SK-N-SH treated with all-trans-retinoic acid at 6 μM for 48 hours (cell line): ENCODE results near the gene CDKN2AIP.

ENCODE experiments used
- ATAC-seq: fragments of 200-7000 bp; cut with Tn5 transposase; 3 replicates; pipeline ENCODE4 v1.9.1; 2020; ENCODE audit warnings: mild to moderate bottlenecking, moderate library complexity
- BACH2 ChIP-seq: fragments of 250-450 bp; sonication (Bioruptor Pico); IDR thresholded peaks from 2 replicates; pipeline ENCODE4 v1.9.0; 2021; ENCODE audit warnings: mild to moderate bottlenecking, borderline replicate concordance
- CSDC2 ChIP-seq: fragments of 250-450 bp; sonication (Bioruptor Pico); IDR thresholded peaks from 2 replicates; pipeline ENCODE4 v1.5.0; 2020; ENCODE audit warnings: mild to moderate bottlenecking, moderate library complexity
- CSRNP3 ChIP-seq: fragments of 250-450 bp; sonication (Bioruptor Pico); IDR thresholded peaks from 2 replicates; pipeline ENCODE4 v1.5.1; 2021; ENCODE audit warnings: mild to moderate bottlenecking, moderate library complexity
- ESRRG ChIP-seq: fragments of 250-450 bp; sonication (Bioruptor Pico); IDR thresholded peaks from 2 replicates; pipeline ENCODE4 v1.6.1; 2021; ENCODE audit warnings: mild to moderate bottlenecking
- GLIS3 ChIP-seq: fragments of 250-450 bp; sonication (Bioruptor Pico); IDR thresholded peaks from 2 replicates; pipeline ENCODE4 v1.5.0; 2020; ENCODE audit warnings: mild to moderate bottlenecking, moderate library complexity
- ISL1 ChIP-seq: fragments of 250-450 bp; sonication (Bioruptor Pico); IDR thresholded peaks from 2 replicates; pipeline ENCODE4 v2.1.2; 2022; ENCODE audit warnings: mild to moderate bottlenecking, moderate library complexity
- POU6F1 ChIP-seq: fragments of 250-450 bp; sonication (Bioruptor Pico); IDR thresholded peaks from 2 replicates; pipeline ENCODE4 v1.8.0; 2021; ENCODE audit warnings: low read depth, mild to moderate bottlenecking, moderate library complexity, borderline replicate concordance
- PPARA ChIP-seq: fragments of 250-450 bp; sonication (Bioruptor Pico); IDR thresholded peaks from 2 replicates; pipeline ENCODE4 v1.5.0; 2020; ENCODE audit warnings: mild to moderate bottlenecking, borderline replicate concordance
- RARB ChIP-seq: fragments of 250-450 bp; sonication (Bioruptor Pico); IDR thresholded peaks from 2 replicates; pipeline ENCODE4 v1.8.0; 2021; ENCODE audit warnings: mild to moderate bottlenecking, moderate library complexity
- SNAI2 ChIP-seq: fragments of 250-450 bp; sonication (Bioruptor Pico); IDR thresholded peaks from 2 replicates; pipeline ENCODE4 v1.5.0; 2020; ENCODE audit warnings: mild to moderate bottlenecking, moderate library complexity
- TCF4 ChIP-seq: fragments of 250-450 bp; sonication (Bioruptor Pico); IDR thresholded peaks from 2 replicates; pipeline ENCODE4 v1.8.0; 2021; ENCODE audit warnings: mild to moderate bottlenecking, moderate library complexity, borderline replicate concordance
- TOX ChIP-seq: fragments of 250-450 bp; sonication (Bioruptor Pico); IDR thresholded peaks from 2 replicates; pipeline ENCODE4 v1.8.0; 2021; ENCODE audit warnings: mild to moderate bottlenecking, moderate library complexity, borderline replicate concordance
- TSHZ2 ChIP-seq: fragments of 250-450 bp; sonication (Bioruptor Pico); IDR thresholded peaks from 2 replicates; pipeline ENCODE4 v1.5.0; 2020; ENCODE audit warnings: mild to moderate bottlenecking, moderate library complexity
- ZFP30 ChIP-seq: fragments of 450-650 bp; formaldehyde crosslinking; IDR thresholded peaks from 2 replicates; pipeline ENCODE4 v1.5.0; 2022; ENCODE audit warnings: mild to moderate bottlenecking, moderate library complexity
- ZNF565 ChIP-seq: fragments of 450-650 bp; formaldehyde crosslinking; conservative IDR thresholded peaks from 2 replicates; pipeline ENCODE4 v1.5.0; 2020; ENCODE audit warnings: low read depth, mild to moderate bottlenecking, moderate library complexity
- ZNF8 ChIP-seq: fragments of 450-650 bp; formaldehyde crosslinking; IDR thresholded peaks from 2 replicates; pipeline ENCODE4 v1.5.0; 2020; ENCODE audit warnings: mild to moderate bottlenecking, moderate library complexity
- TF ChIP-seq, protein P1 (sequence below): fragments of 250-450 bp; sonication (Bioruptor Pico); IDR thresholded peaks from 2 replicates; pipeline ENCODE4 v1.5.1; 2020; ENCODE audit warnings: low read depth, mild to moderate bottlenecking, moderate library complexity

Gene CDKN2AIP

GRCh38 chr4:183441276-183441675, 3.2 kb upstream of the CDKN2AIP start:
- no peak for ATAC-seq
- TF ChIP-seq CSDC2 (no peak), ZNF565 (CRISPR knock-in tag) (no peak), BACH2 (CRISPR knock-in tag) (no peak), TSHZ2 (CRISPR knock-in tag) (no peak), ZFP30 (CRISPR knock-in tag) (no peak), POU6F1 (CRISPR knock-in tag) (no peak), TCF4 (CRISPR knock-in tag) (no peak), RARB (CRISPR knock-in tag) (no peak)
- TF ChIP-seq, protein P1, sequence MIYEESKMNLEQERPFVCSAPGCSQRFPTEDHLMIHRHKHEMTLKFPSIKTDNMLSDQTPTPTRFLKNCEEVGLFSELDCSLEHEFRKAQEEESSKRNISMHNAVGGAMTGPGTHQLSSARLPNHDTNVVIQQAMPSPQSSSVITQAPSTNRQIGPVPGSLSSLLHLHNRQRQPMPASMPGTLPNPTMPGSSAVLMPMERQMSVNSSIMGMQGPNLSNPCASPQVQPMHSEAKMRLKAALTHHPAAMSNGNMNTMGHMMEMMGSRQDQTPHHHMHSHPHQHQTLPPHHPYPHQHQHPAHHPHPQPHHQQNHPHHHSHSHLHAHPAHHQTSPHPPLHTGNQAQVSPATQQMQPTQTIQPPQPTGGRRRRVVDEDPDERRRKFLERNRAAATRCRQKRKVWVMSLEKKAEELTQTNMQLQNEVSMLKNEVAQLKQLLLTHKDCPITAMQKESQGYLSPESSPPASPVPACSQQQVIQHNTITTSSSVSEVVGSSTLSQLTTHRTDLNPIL, result no peak

DNA sequence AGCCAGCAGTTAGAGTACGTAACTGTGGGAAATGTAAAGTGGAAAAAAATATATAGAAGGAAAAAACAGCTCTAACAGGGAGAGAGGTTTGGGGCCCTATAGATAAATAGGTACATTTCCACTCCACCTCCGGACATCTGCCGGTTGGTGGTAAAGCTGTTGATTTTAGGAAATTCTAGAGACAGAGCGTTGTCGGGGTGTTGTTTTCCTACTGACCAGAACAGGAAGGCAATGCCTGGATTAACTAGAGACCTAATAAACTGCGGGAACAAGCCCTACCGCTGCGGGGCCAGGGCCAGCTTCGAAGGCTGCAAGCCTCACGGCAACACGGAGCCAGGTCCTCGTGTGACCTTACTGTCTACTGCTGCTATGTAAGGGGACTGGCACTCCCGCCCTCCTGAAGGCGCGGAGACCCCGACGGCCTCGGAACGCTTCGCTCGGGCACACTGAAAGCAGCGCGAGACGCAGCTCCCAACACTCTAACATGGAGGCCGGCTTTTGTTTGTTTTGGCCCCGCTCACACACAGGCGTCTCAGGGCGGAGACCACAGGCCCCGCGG, 702 bp upstream of the CDKN2AIP start:
- peak; percentile 57 for ATAC-seq
- TF ChIP-seq SNAI2 (CRISPR knock-in tag), result 0 out of 2 replicates have a peak, but pooled peaks have one; percentile 24
- TF ChIP-seq POU6F1 (CRISPR knock-in tag), result no peak
- no peak for TF ChIP-seq TCF4 (CRISPR knock-in tag)
- TF ChIP-seq GLIS3, result no peak
- TF ChIP-seq TSHZ2 (CRISPR knock-in tag), result peak; percentile 73; the same call in 1 of the 2 replicates
- TF ChIP-seq CSDC2, result 0 out of 2 replicates have a peak, but pooled peaks have one; percentile 10
- TF ChIP-seq RARB (CRISPR knock-in tag), result no peak
- TF ChIP-seq ZNF8 (CRISPR knock-in tag), result no peak

DNA sequence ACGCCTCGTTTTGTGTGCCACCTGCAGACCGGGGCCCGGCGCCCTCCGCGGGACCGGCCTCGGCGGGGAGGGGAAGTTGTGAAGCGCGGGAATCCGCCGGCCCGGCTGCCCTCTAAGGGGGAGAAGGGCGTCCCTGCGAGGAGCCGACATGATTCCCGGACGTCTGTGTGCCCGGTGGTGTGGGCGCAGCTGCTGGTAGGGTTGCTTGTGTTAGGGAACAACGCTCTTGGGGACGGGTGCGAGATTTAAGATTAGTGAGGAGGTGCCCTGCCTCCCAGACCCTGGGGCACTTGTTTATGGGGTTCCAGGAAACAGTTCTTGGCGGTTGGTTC, 627 bp downstream of the CDKN2AIP start:
- no peak for TF ChIP-seq GLIS3
- no peak for TF ChIP-seq ISL1 (CRISPR knock-in tag)
- ATAC-seq, result peak; percentile 19

- no peak for ATAC-seq
- TF ChIP-seq ZNF565 (CRISPR knock-in tag) (no peak), TCF4 (CRISPR knock-in tag) (no peak), BACH2 (CRISPR knock-in tag) (no peak), ZFP30 (CRISPR knock-in tag) (no peak), TSHZ2 (CRISPR knock-in tag) (no peak), TOX (CRISPR knock-in tag) (no peak), CSRNP3 (CRISPR knock-in tag) (no peak), PPARA (no peak), RARB (CRISPR knock-in tag) (no peak), GLIS3 (no peak), ESRRG (no peak), ZNF8 (CRISPR knock-in tag) (no peak)
- TF ChIP-seq, protein P1, result no peak
These were observed 3.2 kb downstream of the CDKN2AIP start for GRCh38 chr4:183447646-183448045.
